ENCODE data around the gene SYNPO2. TPM values are rescaled to one million over a fixed set of nuclear protein-coding genes. Genes with fewer than 3 reads are reported as not detected.
"Not testable (repeated sequence)": the region's sequence is repeated elsewhere in the genome, so short reads cannot be mapped to it uniquely, and the experiment has no call there.

The SYNPO2 gene
- total and polyA plus RNA-seq, 8 donors, result 2.8 to 30.7 (median 4.6) TPM

- intact Hi-C loops (cut with DNase I), result no loop called here
- DNase-seq, result no peak
- Histone ChIP-seq H3K4me3 (no peak overlapping the region), H3K4me1 (peaks cover 0 to 3% of the 10 kb centered on the region in 2 donors), H3K9me3 (no peaks in the 10 kb centered on the region), H3K27ac (no peak overlapping the region), H3K27me3 (no peaks in the 10 kb centered on the region), H3K36me3 (no peaks in the 10 kb centered on the region)
- TF ChIP-seq CTCF (IDR thresholded peaks at IDR 0.05), result no peak
- no peak for ATAC-seq
Observed at GRCh38 chr4:119020158-119020557, 131.5 kb downstream of the SYNPO2 start.

GRCh38 chr4:119022520-119022919 lies 133.9 kb downstream of the SYNPO2 start:
- H3K27me3 ChIP-seq; H3K4me3 ChIP-seq; H3K9me3 ChIP-seq; ATAC-seq; H3K27ac ChIP-seq; DNase-seq; intact Hi-C loops (cut with DNase I); H3K36me3 ChIP-seq: not testable (repeated sequence)
- H3K4me1 ChIP-seq, result peaks cover 0 to 15% of the 10 kb centered on the region in 2 donors

GRCh38 chr4:119024102-119024501 lies 135.4 kb downstream of the SYNPO2 start:
- H3K27me3 ChIP-seq, result no peaks in the 10 kb centered on the region
- intact Hi-C loops (cut with DNase I), result no loop called here
- no peak for ATAC-seq
- H3K36me3 ChIP-seq, result no peaks in the 10 kb centered on the region
- no peak overlapping the region for H3K27ac ChIP-seq
- H3K4me3 ChIP-seq, result no peak overlapping the region
- TF ChIP-seq CTCF (IDR thresholded peaks at IDR 0.05), result no peak
- no peak for DNase-seq
- peaks cover 0 to 15% of the 10 kb centered on the region in 2 donors for H3K4me1 ChIP-seq
- no peaks in the 10 kb centered on the region for H3K9me3 ChIP-seq

- ATAC-seq, result peak; percentile 82
- Histone ChIP-seq H3K27me3 (no peaks in the 10 kb centered on the region), H3K4me1 (peaks cover 0 to 15% of the 10 kb centered on the region in 2 donors), H3K4me3 (peak overlapping the region in 1 of 2 donors; percentile 8), H3K27ac (peak overlapping the region; percentile 85 to 90), H3K36me3 (no peaks in the 10 kb centered on the region), H3K9me3 (no peaks in the 10 kb centered on the region)
- DNase-seq, result peak in 1 of 4 donors; percentile 61
- no peak for TF ChIP-seq CTCF (IDR thresholded peaks at IDR 0.05)
- intact Hi-C loops (cut with DNase I), result no loop called here
Observed at GRCh38 chr4:119025420-119025819, 136.8 kb downstream of the SYNPO2 start.

GRCh38 chr4:119025916-119026661 lies 137.4 kb downstream of the SYNPO2 start:
- DNase-seq, result peak in 2 of 4 donors; percentile 57 to 79
- H3K4me3 ChIP-seq, result peak overlapping the region in 1 of 2 donors; percentile 8
- peak; percentile 90 for ATAC-seq
- H3K27me3 ChIP-seq, result no peaks in the 10 kb centered on the region
- no peaks in the 10 kb centered on the region for H3K36me3 ChIP-seq
- peaks cover 0 to 15% of the 10 kb centered on the region in 2 donors for H3K4me1 ChIP-seq
- H3K27ac ChIP-seq, result peak overlapping the region; percentile 85 to 90
- TF ChIP-seq CTCF (IDR thresholded peaks at IDR 0.05), result no peak
- H3K9me3 ChIP-seq, result no peaks in the 10 kb centered on the region
- intact Hi-C loops (cut with DNase I), result no loop called here

Measured in left lung (tissue), 10 donors.